ENCODE results near the gene RCSD1.

RCSD1 gene

GRCh38 chr1:167631936-167632614 lies 2.0 kb downstream of the RCSD1 start:
- DNase-seq (ENCODE audit: insufficient read length) (no peak), FAIRE-seq (peak; percentile 76)
- TF ChIP-seq TAF1 (IDR thresholded peaks at IDR 0.05; ENCODE audit: borderline replicate concordance, low read depth, low read length) (no peak), POLR2AphosphoS5 (IDR thresholded peaks at IDR 0.05; ENCODE audit: low read depth, low read length) (no peak), POLR2A (IDR thresholded peaks at IDR 0.05; ENCODE audit: low read depth, low read length) (no peak)

GRCh38 chr1:167633258-167633944 lies 3.4 kb downstream of the RCSD1 start:
- peak; percentile 44 for FAIRE-seq
- no peak for DNase-seq (ENCODE audit: insufficient read length)
- no peak for TF ChIP-seq TAF1 (IDR thresholded peaks at IDR 0.05; ENCODE audit: borderline replicate concordance, low read depth, low read length)
- no peak; the same call in 1 of the 2 replicates for TF ChIP-seq POLR2A (IDR thresholded peaks at IDR 0.05; ENCODE audit: low read depth, low read length)
- peak; percentile 58; the same call in 1 of the 2 replicates for TF ChIP-seq POLR2AphosphoS5 (IDR thresholded peaks at IDR 0.05; ENCODE audit: low read depth, low read length)

- no peak for DNase-seq (ENCODE audit: insufficient read length)
- FAIRE-seq: no peak
- TF ChIP-seq TAF1 (IDR thresholded peaks at IDR 0.05; ENCODE audit: borderline replicate concordance, low read depth, low read length) (no peak), POLR2AphosphoS5 (IDR thresholded peaks at IDR 0.05; ENCODE audit: low read depth, low read length) (no peak), POLR2A (IDR thresholded peaks at IDR 0.05; ENCODE audit: low read depth, low read length) (no peak)
Measured at GRCh38 chr1:167634435-167634834, 4.4 kb downstream of the RCSD1 start.

- TF ChIP-seq POLR2A (IDR thresholded peaks at IDR 0.05; ENCODE audit: low read depth, low read length) (no peak), TAF1 (IDR thresholded peaks at IDR 0.05; ENCODE audit: borderline replicate concordance, low read depth, low read length) (no peak), POLR2AphosphoS5 (IDR thresholded peaks at IDR 0.05; ENCODE audit: low read depth, low read length) (no peak)
- no peak for FAIRE-seq
- DNase-seq (ENCODE audit: insufficient read length): no peak
Measured at GRCh38 chr1:167635156-167635648, 5.2 kb downstream of the RCSD1 start.

- no peak for TF ChIP-seq POLR2A (IDR thresholded peaks at IDR 0.05; ENCODE audit: low read depth, low read length)
- no peak for TF ChIP-seq POLR2AphosphoS5 (IDR thresholded peaks at IDR 0.05; ENCODE audit: low read depth, low read length)
- TF ChIP-seq TAF1 (IDR thresholded peaks at IDR 0.05; ENCODE audit: borderline replicate concordance, low read depth, low read length): no peak
- no peak for DNase-seq (ENCODE audit: insufficient read length)
- FAIRE-seq: no peak
Measured at GRCh38 chr1:167635941-167636340, 5.9 kb downstream of the RCSD1 start.

GRCh38 chr1:167638064-167638463 lies 8.0 kb downstream of the RCSD1 start:
- FAIRE-seq: no peak
- TF ChIP-seq TAF1 (IDR thresholded peaks at IDR 0.05; ENCODE audit: borderline replicate concordance, low read depth, low read length): no peak
- TF ChIP-seq POLR2A (IDR thresholded peaks at IDR 0.05; ENCODE audit: low read depth, low read length): no peak; the same call in 1 of the 2 replicates
- no peak; the same call in 1 of the 2 replicates for TF ChIP-seq POLR2AphosphoS5 (IDR thresholded peaks at IDR 0.05; ENCODE audit: low read depth, low read length)

GRCh38 chr1:167640051-167640450 lies 10.0 kb downstream of the RCSD1 start:
- no peak for FAIRE-seq
- no peak for DNase-seq (ENCODE audit: insufficient read length)
- TF ChIP-seq TAF1 (IDR thresholded peaks at IDR 0.05; ENCODE audit: borderline replicate concordance, low read depth, low read length): no peak
- no peak for TF ChIP-seq POLR2AphosphoS5 (IDR thresholded peaks at IDR 0.05; ENCODE audit: low read depth, low read length)
- TF ChIP-seq POLR2A (IDR thresholded peaks at IDR 0.05; ENCODE audit: low read depth, low read length): no peak

More at GRCh38 chr1:167638064-167638463, 8.0 kb downstream of the RCSD1 start:
- DNase-seq (ENCODE audit: insufficient read length): no peak

GRCh38 chr1:167641786-167642500 lies 11.9 kb downstream of the RCSD1 start:
- FAIRE-seq (no peak), DNase-seq (ENCODE audit: insufficient read length) (no peak)
- TF ChIP-seq POLR2A (IDR thresholded peaks at IDR 0.05; ENCODE audit: low read depth, low read length) (peak; percentile 30; the same call in 1 of the 2 replicates), POLR2AphosphoS5 (IDR thresholded peaks at IDR 0.05; ENCODE audit: low read depth, low read length) (0 out of 2 replicates have a peak, but pooled peaks have one; percentile 30), TAF1 (IDR thresholded peaks at IDR 0.05; ENCODE audit: borderline replicate concordance, low read depth, low read length) (no peak)

GRCh38 chr1:167642501-167642826 lies 12.4 kb downstream of the RCSD1 start:
- no peak for TF ChIP-seq TAF1 (IDR thresholded peaks at IDR 0.05; ENCODE audit: borderline replicate concordance, low read depth, low read length)
- TF ChIP-seq POLR2A (IDR thresholded peaks at IDR 0.05; ENCODE audit: low read depth, low read length): no peak; the same call in 1 of the 2 replicates
- TF ChIP-seq POLR2AphosphoS5 (IDR thresholded peaks at IDR 0.05; ENCODE audit: low read depth, low read length): no peak
- FAIRE-seq (no peak), DNase-seq (ENCODE audit: insufficient read length) (no peak)

GRCh38 chr1:167643441-167643840 lies 13.4 kb downstream of the RCSD1 start:
- TF ChIP-seq TAF1 (IDR thresholded peaks at IDR 0.05; ENCODE audit: borderline replicate concordance, low read depth, low read length) (no peak), POLR2A (IDR thresholded peaks at IDR 0.05; ENCODE audit: low read depth, low read length) (no peak), POLR2AphosphoS5 (IDR thresholded peaks at IDR 0.05; ENCODE audit: low read depth, low read length) (no peak; the same call in 1 of the 2 replicates)
- FAIRE-seq: no peak
- no peak for DNase-seq (ENCODE audit: insufficient read length)

- FAIRE-seq (no peak), DNase-seq (ENCODE audit: insufficient read length) (no peak)
- TF ChIP-seq POLR2A (IDR thresholded peaks at IDR 0.05; ENCODE audit: low read depth, low read length) (no peak; the same call in none of the 2 replicates), TAF1 (IDR thresholded peaks at IDR 0.05; ENCODE audit: borderline replicate concordance, low read depth, low read length) (no peak), POLR2AphosphoS5 (IDR thresholded peaks at IDR 0.05; ENCODE audit: low read depth, low read length) (no peak)
Measured at GRCh38 chr1:167644551-167644950, 14.5 kb downstream of the RCSD1 start.

All from GM12892 (cell line).